GM21723 (cell line): Measurements from ENCODE around the gene FEZF2.

ENCODE experiments used
- ATAC-seq: cut with Tn5 transposase; IDR thresholded peaks from one replicate; pipeline ENCODE4 v1.9.1; 2021; ENCODE audit warnings: mild to moderate bottlenecking, moderate library complexity; ENCODE audit not compliant: unreplicated experiment

FEZF2 gene

DNA sequence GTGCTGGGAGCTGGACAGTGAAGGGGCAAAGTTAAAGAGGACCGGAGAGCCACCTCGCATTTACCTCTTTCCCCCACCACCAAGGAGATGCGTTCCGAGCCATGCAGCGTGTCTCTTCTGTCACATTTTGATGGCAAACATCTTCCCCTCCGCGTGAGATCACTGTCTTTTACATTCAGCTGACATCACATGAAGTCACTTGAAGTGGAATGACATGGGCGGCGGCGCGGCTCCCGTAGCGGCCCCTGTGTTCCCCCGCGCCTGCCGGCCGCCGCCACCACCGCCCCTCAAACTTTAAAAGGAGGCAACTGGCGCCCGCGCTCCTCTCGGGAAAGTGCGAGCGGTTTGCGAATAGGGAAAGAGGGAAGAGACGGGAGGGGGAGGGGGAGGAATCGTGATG, at the start of gene FEZF2:
Gene FEZF2 (minus strand): TSS at position 336 of the 400 bp plus-strand sequence. CDS start 682 bp downstream, outside the sequence.
- ATAC-seq: no peak

DNA sequence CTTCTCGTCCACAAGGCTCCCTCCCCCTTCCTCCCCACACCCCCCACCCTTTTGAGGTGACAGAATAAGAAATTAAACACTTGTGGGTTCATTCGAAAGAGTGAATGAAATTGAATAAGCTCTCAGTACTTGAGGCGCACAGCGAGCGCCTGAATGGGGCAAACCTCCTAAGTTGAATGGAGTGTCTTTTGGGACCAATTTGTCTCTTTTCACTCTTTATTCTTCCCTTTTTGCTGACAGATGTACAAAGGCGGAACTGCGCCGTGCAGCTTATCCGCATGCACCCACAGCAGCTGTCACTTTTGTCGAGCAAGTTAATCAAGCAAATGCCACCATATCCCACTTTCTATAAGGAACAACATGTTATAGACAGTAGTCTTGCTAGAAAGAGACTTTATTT, 47.9 kb upstream of the FEZF2 start:
- no peak for ATAC-seq

GRCh38 chr3:62416144-62416543, 42.8 kb upstream of the FEZF2 start:
- no peak for ATAC-seq

DNA sequence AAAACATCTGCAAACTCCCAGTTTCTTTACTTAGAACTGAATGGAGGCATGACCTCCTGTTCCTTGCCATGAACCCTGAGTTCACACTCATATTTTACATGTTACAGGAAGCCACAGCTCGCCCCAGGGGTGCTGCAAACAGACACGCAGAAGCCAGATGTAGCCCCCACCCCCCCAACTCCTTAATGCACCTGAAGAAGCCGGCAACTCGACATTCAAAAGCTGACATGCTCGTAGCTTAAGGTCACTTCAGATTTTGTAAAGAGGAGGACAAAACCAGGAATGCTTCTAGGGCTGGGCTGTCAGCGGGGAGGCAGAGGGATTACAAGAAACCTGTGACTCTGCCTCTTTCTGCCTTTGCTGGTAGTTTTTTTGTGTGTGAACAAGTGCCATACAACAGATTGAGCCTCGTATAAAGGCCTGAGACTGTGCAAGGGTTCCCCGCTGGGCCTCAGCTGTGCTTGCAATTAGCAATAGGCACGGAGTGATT, 42.0 kb upstream of the FEZF2 start:
- no peak for ATAC-seq

- ATAC-seq: no peak
These were observed 41.4 kb upstream of the FEZF2 start for GRCh38 chr3:62414786-62415185.

GRCh38 chr3:62413687-62414086, 40.3 kb upstream of the FEZF2 start:
- no peak for ATAC-seq

DNA sequence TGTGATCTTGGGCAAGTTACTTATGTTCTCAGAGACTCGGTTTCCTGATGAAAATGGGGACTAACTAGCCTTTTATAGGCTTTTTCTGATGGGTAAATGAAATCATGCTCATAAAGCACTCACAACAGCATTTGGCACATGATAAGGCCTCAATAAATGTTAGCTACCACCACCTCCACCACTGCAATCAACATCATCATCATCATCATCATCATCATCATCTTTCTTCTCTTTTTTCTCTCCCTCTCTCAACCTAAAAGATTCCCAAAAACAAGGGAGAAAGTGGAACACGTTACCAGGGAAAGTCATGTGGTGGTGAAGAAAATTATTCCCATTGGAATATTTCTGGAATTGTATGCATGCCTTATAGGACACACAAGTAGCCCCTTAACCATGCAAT, 33.6 kb upstream of the FEZF2 start:
- ATAC-seq: no peak

DNA sequence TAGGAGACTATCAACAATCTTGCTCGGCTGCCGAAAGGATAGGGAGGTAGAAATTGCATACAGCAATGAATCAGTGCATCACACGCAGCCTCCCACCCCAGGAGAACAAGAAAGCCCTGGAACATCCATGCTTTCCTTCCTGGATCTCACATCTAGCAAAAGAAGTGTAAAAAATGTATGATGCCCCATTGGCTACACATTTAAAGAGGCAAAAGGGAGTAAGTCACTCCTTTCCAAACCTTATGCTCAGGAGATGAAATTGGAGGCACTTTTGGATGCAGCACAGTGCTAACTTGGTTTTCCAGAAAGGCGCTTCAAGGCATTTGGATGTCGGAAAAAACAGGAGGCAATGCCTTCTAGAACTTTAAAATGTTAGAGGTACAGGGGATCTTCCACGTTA, 32.2 kb upstream of the FEZF2 start:
- ATAC-seq: no peak

DNA sequence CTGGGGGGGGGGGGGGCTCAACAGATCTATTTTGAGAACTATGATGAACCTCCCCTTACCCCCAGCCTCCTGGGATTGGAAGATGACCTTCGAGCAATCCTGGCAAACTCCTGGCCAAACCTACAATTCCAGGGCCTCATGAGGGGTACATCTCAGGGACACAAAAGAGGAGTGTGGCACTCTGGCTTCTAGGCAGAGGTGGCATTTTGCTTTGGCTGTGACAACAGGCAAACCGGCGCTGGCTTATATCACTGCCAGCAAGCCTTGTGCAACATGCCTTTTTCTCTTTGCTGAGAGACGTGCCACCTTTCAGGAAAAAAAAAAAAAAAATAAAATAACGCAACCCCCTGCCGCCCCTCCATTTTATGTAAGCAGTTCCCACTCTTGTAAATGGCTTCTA, 31.8 kb upstream of the FEZF2 start:
- ATAC-seq: no peak

- ATAC-seq: no peak
These were observed 31.0 kb upstream of the FEZF2 start for GRCh38 chr3:62404321-62404720.

- no peak for ATAC-seq
These were observed 30.4 kb upstream of the FEZF2 start for GRCh38 chr3:62403765-62404164.

DNA sequence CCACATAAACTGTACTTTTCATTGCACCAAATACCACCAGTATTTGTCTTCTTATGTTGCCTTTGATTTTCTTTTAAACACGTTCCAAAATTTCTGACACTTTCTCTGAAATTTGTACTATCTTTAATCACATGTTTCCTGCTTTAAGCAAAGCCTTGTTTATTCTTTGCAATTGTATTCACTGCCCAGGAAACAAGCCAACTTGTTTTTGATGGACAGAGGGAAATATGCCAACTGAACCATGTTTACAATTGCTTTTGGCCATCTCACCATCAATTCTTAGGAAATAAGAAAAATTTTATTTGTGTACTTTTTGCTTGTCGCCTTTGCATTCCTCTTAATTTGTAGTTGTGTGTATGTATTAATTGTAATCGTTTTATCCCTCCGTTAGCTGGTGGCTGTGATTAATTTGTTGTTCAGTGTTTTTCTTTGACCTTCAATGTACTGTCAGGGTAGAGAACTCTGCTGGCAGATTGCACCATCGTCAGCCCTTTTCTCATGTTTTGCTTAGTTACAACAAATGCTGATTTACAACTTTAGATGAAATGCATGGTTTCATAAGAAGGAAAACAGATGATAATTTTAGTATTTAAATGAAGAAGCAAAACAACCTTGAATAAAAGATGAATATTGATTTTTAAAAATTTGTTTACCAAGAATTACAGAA, 19.4 kb upstream of the FEZF2 start:
- ATAC-seq: no peak

- ATAC-seq: no peak
These were observed 13.9 kb upstream of the FEZF2 start for GRCh38 chr3:62387251-62387650.

GRCh38 chr3:62379321-62379798, 6.0 kb upstream of the FEZF2 start:
- no peak for ATAC-seq

DNA sequence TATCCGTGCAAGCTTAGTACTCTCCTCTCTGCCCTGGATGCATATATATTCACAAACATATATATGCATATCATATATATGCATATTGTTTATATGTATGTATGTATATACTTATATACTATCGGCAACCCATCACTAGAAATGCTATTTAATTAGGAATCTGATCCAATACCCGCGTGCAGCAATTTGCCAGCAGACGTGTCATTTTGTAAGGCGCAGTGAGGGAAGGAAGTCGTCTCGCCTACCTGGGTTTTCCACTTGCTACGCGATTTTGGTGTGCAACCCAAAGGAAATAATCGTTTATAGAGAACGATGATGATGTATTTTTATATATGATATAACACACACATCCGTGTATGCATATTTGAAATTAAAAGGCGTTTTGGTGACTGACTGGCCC, 5.6 kb upstream of the FEZF2 start:
- no peak for ATAC-seq

DNA sequence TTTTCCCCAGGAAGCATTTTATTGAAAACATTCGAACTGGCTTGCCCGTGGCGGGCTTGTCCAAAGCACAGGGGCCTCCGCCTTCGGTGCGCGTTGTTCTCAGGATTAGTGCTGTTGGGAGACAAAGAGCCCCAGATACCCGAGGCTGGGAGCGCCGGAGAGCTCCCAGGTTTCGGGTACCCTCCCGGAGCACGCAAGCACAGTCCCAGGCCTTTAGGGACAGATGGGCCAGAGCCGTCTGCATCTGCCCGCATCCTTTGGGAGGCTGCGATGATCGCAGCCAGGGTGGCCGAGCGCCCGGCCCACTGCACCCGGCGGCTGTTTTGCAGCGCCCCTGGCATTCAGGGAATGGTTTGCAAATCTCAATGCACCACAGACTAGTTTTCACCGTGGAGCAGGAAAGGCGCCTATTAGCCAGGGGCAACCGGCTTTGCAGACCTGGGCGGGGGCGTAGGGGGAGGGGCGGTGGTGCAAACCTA, 5.0 kb upstream of the FEZF2 start:
- no peak for ATAC-seq

- ATAC-seq: no peak
These were observed 3.8 kb upstream of the FEZF2 start for GRCh38 chr3:62376906-62377877.

GRCh38 chr3:62376454-62376720, 3.0 kb upstream of the FEZF2 start:
- ATAC-seq: no peak

- ATAC-seq: no peak
These were observed 2.5 kb upstream of the FEZF2 start for GRCh38 chr3:62375655-62376453.

DNA sequence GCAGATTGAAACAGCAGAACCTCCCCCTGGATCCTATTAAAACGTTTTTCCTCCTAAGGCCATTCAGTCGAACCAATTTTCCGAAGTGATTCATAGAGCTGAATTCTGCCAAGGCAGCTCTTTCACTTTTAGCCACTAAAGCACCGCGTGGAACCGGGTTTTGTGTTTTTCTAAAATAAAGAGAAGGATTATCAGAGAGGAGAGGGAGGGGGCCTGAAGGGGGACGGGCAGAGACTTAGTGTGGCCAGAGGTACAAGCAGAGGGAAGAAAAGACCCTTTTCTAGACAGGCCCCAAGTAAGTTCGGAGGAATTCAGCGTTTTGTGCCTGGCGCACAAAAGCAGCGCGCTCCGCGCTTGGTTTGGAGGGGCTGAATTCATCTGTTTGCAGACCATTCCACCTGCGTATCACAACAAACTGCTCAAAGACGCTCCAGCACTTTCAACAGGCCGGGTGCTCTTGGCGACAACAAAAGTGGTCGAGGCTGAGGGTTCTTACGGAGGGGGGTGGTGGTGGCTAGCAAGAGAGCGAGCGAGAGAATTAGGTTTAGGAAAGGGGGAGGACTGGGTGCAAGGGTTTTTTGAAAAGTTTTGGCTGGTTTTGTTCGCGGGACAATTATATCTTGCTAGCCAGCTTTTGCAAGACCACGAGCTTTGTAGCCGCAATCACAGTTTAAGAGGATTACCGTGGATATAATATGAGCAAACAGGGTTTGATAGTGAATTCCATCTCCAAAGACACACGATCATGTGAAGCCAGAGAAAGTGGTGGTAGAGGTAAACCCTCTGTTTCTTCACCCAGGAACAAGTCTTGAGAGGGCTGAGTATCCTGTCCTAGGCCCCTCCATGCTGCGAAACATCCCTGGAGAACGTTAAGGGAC, 1.2 kb upstream of the FEZF2 start:
- ATAC-seq: no peak
